NCI-H460 (cell line): ENCODE data around the gene NHLRC2. TPM values are rescaled to one million over a fixed set of nuclear protein-coding genes. Genes with fewer than 3 reads are reported as not detected.
"Not testable (repeated sequence)": the region's sequence is repeated elsewhere in the genome, so short reads cannot be mapped to it uniquely, and the experiment has no call there.

ENCODE experiments used
- DNase-seq: peaks from one replicate; pipeline ENCODE4 v3.0.0-alpha.2; 2016; ENCODE audit warnings: low read depth; ENCODE audit errors: extremely low read depth
- polyA plus RNA-seq: library from polyadenylated mRNA; depleted of rRNA; stranded (reverse); fragments of >200 nt; gene quantifications from 2 replicates; pipeline ENCODE4 v1.2.3, GENCODE V29; 2014; cell fraction: nucleus; rRNA removed
- total RNA-seq: library from RNA; depleted of rRNA; stranded (reverse); fragments of >200 nt; shearing (Covaris generic); gene quantifications from 2 replicates; pipeline ENCODE4 v1.2.3, GENCODE V29; 2014; rRNA removed

The NHLRC2 gene, protein sequence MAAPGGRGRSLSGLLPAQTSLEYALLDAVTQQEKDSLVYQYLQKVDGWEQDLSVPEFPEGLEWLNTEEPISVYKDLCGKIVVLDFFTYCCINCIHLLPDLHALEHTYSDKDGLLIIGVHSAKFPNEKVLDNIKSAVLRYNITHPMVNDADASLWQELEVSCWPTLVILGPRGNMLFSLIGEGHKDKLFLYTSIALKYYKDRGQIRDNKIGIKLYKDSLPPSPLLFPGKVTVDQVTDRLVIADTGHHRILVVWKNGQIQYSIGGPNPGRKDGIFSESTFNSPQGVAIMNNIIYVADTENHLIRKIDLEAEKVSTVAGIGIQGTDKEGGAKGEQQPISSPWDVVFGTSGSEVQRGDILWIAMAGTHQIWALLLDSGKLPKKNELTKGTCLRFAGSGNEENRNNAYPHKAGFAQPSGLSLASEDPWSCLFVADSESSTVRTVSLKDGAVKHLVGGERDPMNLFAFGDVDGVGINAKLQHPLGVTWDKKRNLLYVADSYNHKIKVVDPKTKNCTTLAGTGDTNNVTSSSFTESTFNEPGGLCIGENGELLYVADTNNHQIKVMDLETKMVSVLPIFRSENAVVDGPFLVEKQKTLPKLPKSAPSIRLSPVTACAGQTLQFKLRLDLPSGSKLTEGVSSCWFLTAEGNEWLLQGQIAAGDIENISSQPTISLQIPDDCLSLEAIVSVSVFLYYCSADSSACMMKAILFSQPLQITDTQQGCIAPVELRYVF
- 22.9 and 27.3 TPM in 2 replicates for total RNA-seq
- 16.3 and 26.2 TPM in 2 replicates for polyA plus RNA-seq

DNA sequence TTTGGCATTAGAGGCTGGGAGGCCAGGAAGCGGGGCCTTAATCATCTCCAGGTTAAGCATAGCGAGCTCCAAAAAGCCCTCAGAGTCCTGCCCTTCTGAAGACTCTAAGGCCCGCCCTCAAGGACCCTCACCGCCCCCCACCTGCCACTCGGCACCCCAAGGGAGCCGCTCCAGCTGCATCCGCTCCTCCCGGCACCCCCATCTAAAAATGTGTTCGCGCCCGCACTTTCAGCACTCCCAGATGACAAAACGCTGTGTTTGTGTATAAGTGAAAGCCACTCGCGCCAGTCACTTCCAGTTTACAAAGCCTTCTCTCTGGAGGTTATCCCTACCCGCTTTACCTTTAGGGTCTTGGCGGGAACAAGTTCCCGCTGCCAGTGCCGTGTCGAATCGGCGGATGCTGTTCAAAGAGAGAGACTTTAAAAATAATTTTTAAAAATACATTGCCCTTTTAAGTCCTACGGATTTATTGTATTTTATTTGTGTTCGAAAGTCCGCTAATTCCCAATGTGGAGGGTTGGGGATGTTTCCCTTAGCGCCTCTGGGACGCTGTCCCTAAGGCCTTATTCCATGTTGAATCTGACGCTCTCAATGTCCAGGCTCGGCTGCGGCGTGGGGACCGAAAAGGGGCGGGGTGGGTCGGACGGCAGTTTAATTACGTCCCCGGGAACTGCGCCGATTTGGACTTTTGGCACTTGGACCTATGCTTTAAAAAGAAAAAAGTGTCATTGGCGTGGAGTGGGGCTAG lies at the start of gene NHLRC2, which contains the start of gene DCLRE1A:
TSS of gene NHLRC2 (plus strand) at position 649 of the 748 bp plus-strand sequence. CDS start 212 bp downstream, outside the sequence.
TSS of gene DCLRE1A (minus strand) at position 70 of the 748 bp plus-strand sequence. CDS start 900 bp downstream, outside the sequence.
- peak; percentile 69 for DNase-seq

DNA sequence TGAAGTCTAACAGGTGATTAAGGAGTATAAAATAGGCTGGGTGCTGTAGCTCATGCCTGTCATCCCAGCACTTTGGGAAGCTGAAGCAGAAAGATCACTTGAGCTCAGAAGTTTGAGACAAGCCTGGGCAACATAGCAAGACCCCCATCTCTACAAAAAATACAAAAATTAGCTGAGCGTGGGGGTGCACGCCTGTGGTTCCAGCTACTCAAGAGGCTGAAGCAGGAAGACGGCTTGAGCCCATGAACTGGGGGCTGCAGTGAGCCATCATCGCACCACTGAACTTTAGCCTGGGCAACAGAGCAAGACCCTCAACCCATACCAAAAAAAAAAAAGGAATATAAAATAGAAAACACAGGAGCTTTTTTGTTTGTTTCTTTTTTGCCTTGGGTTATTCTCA lies 48.0 kb upstream of the NHLRC2 start:
- no peak for DNase-seq

DNA sequence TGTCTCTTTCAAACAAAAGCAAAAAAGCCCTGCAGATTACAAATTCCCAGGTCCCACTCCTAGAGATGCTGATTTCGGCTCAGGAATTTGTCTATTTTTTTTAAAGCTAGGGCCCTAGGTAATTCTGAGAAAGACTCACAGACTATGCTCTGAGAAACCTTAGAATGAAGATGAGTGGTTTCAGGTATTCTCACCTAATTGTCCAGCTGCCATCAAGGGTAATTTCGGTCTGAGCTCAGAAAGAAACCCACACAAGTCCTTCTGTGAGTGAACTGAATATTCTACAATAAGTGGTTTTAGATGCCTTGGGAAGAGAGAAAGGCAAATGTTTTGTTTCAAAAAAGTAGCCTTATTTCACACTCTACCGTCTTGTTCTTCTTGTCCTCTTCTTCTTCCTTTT lies 46.3 kb upstream of the NHLRC2 start:
- DNase-seq, result no peak

DNA sequence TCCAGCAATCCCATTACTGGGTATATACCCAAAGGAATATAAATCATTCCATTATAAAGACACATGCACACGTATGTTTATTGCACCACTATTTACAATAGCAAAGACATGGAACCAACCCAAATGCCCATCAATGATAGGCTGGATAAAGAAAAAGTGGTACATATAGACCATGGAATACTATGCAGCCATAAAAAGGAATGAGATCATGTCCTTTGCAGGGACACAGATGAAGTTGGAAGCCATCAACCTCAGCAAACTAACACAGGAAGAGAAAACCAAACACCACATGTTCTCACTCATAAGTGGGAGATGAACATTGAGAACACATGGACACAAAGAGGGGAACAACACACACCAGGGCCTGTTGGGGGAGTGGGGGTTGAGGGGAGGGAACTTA lies 39.8 kb upstream of the NHLRC2 start:
- not testable (repeated sequence) for DNase-seq

DNA sequence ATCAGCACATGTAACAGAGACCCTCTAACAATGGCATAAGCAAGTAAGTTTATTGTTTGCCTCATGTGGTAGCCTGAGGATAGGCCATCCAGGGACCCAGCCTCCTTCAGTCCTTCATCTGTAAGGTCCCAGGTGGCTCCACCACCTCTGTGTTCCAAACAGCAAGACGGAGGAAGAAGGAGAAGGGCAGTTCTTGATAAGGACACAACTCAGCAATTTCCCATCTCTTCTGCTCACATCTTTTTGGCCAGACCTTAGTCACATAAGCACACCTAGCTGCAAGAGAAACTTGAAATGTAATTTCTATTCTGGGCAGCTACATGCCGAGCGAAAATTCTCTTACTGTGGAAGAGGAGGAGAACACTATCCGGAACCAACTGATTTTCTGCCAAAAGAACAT lies 34.5 kb upstream of the NHLRC2 start:
- no peak for DNase-seq

DNA sequence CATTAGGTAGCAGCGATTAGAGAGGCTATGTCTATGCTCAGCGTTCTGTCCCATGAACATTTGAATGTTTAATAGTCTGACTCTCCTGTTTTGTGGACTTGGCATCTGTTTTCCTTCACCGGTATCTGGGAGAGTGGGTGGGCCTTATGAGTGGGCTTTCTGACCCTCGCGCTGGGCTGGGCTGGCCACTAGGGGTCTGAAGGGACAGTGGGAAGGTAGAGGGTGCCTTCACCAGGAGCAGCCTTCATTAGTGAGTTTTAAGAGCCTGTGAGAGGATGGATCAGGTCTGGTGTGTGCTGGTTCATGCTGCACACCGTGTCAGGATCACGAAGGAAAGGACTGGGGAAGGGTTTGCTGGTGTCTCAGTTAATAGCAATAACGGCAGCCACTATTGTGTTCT lies 34.0 kb upstream of the NHLRC2 start:
- DNase-seq, result no peak

DNA sequence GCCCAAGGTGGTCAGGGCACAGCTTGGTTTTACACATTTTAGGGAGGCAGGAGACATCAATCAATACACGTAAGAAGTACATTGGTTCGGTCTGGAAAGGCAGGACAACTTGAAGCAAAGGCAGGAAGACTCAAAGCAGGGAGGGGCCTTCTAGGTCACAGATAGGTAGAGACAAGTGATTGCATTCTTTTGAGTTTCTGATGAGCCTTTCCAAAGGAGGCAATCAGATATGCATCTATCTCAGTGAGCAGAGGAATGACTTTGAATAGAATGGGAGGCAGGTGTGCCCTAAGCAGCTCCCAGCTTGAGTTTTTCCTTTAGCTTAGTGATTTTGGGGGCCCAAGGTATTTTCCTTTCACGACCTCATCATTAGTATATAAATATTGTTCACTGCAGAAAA lies 33.2 kb upstream of the NHLRC2 start:
- DNase-seq, result not testable (repeated sequence)

DNA sequence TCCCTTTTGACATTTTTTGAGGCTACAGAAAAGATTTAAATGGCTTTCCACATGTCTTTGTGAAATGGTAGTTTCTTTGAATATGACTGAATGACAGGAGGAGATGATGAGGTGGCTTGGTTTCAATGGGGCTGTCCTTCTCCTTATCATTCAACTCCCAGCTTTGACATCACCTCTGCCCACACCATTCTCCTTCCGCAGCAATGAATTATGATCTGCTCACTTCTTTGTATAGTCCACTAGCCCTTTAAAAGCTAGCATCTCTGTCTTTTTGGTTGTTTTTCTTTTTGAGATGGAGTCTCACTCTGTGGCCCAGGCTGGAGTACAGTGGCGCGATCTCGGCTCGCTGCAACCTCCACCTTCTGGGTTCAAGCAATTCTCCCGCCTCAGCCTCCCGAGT lies 32.3 kb upstream of the NHLRC2 start:
- DNase-seq, result no peak

DNA sequence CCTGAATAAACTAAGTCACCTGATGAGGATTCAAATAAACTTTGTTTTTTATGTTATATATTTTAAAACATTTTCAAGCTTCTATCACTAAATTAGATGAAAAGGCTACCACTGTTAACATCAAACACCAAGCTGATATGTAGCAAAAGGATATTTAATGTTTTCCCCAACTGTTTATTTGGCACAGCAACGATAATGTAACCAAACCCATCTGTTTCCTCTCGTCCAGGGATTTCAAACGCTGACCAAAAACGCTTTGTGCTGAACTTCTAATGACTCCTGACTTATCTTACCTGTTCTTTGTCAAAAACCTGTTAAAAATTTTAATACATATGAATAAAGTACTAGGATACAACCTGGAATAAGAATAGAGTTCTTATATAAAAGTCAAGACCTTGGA lies 31.1 kb upstream of the NHLRC2 start:
- DNase-seq, result no peak

DNA sequence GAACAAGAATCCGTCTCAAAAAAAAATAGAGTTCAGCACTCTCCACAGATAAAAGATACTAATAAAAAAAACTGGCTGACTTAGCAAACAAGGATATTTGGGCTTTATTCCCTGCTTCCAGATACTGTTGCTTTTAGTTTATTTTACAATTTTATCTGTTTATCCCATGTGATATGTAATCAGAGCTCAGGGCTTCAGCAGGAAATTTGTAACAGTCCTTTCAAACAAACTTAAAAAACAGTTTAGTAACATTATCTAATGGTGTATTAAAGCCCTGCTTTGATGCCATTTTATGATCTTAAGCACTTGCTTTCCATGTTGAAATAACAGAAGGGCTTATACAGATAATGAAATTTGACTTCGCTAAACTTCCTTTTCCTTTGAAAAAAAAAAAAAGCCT lies 28.7 kb upstream of the NHLRC2 start:
- no peak for DNase-seq

DNA sequence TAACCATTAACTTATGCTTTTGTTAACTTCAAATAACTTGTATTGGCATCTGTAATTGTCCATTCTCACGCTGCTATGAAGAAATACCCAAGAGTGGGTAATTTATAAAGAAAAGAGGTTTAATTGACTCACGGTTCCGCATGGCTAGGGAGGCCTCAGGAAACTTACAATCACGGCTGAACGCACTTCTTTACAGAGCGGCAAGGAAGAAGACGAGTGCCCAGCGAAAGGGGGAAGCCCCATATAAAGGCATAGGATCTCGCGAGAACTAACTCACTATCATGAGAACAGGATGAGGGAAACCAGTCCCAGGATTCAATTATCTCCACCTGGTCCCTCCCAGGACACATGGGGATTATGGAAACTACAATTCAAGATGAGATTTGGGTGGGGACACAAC lies 25.9 kb upstream of the NHLRC2 start:
- not testable (repeated sequence) for DNase-seq

DNA sequence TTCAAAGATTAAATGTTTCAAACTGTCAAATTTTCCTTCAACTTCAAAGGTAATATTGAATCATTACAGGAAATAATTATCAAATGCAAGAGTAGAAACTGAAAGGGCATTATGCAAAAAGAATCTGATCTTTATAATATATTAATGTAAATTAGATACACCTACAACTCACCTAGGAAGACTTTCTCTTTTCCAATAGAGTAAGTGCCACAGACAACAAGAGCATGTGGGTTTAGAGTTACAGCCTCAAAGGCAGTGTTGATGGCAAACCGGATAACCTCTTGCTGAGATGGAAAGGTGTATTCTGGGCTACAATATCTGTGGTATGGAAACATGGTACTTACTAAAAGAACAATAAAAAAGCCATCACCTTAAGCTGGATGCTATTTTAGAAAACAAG lies 12.3 kb upstream of the NHLRC2 start:
- DNase-seq, result no peak

DNA sequence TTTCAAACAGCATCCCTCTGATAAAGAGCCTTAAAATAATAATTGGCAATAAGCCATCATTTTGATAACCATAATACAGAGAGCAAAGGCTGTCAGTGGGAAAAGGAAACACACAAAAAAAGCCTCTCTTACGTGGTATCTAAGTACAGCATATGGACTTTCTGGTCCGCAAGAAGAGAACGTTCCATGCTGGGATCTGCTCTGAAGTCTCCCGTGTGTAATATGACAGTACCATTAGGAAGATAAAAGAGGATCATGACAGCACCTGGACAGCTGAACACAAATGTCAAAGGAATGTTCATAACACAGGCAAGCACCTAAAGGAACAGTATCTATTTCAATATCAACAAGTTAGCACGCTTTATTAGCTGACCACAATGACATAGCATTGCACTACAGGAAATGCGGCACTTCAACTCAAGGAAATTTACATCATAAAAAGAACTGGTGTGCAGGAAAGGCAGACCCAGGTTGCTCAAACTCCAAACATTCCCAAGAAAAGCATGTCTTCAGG lies 10.4 kb upstream of the NHLRC2 start:
- no peak for DNase-seq

DNA sequence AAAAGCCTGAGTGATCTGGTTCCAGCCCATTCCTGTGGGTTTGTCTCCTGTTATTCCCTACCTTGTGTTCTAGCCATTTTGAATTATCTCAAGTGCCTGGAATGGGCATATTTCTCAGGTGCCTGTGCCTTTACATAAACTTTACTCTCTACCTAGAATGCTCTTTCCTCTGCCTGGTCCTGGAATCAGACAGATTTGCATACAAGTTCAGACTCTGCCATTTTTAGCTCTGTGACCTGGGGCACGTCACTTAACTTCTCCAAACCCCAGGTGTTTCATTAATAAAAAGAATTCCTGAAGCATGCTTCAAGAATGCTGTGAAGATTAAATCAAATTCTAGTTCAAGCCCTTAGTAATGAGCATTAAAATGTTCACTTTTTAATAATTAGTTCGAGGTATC lies 8.4 kb upstream of the NHLRC2 start:
- no peak for DNase-seq

DNA sequence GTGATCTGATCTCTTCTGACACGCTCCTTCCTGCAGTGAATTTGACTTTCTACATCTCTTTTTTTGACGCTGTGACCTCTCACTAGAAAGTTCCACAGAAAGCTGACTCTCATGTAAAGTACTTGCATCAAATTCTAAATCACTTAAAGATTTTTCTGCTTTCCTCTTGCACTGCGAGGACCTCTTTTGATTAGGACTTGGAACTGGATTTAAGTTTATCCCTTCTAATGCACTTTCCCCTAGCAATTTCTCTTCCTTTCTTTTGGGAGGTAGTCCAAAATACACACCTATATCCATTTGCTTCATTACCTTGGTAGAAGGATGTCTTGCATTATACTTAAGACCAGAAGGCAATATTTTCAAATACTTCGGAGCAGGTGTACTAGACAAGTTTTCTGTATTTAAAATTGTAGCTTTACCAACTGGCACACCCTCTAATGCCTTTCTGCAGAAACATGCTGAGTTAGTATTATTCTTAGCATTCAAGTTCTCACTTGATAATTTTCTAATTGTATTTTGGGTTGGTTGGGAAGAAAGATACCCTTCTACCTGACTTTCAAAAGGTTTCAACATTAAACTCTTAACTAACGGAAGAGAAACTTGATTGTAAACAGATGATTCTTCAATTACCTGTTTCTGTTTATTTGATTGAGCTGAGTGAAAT lies 5.2 kb upstream of the NHLRC2 start:
- DNase-seq, result no peak

DNA sequence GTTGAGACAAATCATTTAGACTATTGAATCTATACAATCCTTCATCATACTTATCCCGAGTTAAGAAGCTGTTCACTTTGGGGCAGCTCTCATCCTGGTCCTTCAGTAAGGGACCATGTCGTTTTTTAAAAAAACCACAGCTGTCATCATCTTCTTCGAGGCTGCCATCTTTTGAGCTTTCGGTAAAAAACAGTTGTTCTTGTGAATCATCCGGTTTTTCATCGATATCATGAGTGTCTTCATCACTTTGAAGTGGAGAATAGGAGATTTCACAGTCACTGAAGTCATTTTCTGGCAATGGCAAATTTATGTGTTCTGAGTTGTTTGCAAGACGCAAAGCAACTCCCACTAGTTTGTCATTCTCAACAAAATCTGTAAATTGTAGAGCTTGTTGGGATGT lies 4.5 kb upstream of the NHLRC2 start:
- no peak for DNase-seq

DNA sequence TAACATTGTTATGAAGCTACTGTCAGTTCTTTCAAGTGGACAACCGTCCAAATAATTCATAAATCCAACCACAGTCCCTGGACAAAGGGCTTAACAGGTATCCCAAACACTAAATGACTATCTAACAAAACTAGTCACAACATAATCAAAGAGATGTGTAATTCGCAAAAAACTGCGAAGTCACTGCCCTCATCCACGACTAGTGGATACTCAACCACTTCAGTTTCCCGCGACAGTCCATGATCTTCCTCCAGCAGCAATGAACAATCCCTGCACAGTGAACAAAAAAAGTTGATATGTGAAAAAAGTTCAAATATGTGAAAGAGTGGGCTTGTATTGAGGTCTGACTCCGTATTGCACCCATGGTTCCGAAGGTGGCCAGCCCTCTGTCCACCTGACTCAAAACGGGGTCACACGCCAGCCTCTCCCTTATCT lies 866 bp upstream of the NHLRC2 start:
- peak; percentile 18 for DNase-seq

DNA sequence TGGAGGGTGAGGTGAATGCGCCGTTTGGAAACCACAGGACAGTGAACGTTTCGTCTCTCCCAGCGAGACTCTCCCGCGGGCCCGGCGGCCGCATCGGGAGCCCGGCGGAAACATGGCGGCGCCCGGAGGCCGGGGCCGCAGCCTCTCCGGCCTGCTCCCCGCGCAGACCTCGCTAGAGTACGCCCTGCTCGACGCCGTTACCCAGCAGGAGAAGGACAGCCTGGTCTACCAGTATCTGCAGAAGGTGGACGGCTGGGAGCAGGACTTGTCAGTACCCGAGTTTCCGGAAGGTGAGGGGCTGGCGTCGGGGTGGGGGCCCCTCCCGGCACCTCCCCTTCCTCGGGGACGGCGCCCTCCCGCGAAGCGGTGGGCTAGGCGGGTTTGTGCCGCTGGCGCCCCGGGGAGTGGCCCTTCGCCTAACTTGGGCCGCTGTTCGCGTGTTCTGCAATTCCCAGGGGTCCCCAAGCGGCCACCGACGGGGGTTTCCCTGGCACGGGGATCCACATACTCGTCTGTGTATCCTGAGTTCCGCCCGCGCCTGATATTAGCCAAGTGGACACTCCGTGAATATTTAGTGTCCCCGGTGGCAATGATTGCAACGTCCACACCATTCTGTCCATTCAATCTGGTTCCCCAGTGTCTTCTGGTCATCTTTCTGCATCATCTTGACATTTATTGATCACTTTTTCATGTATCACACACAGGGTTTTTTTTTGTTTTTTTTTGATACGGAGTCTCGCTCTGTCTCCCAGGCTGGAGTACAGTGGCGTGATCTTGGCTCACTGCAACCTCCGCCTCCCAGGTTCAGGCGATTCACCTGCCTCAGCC lies 514 bp downstream of the NHLRC2 start:
- no peak for DNase-seq

DNA sequence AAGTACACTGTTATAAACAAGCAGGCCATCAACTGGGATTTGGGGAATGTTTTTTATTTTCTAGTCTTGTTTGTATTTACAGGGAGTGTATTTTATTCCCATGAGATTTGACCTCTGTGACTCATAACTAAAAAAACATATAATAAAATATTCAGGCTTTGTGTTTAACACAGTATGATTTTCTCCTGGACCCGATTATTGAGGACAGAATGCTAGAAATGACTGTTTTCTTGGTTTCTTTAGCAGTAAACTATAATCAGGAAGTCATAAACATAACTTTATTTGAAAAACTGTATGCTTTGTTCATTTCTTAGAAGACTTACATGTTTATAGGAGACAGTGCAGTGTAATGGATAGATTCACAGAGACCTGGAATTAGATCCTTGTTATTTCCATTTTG lies 2.1 kb downstream of the NHLRC2 start:
- DNase-seq, result no peak
